ENCODE data around the gene ARL16.
A peak's percentile ranks its signal among the peaks of the same experiment; 100 is the strongest.

The ARL16 gene

GRCh38 chr17:81644976-81645952 is 38.3 kb downstream of the ARL16 start:
- DNase-seq (ENCODE audit: low read depth in 3 of 3), result no peak

DNA sequence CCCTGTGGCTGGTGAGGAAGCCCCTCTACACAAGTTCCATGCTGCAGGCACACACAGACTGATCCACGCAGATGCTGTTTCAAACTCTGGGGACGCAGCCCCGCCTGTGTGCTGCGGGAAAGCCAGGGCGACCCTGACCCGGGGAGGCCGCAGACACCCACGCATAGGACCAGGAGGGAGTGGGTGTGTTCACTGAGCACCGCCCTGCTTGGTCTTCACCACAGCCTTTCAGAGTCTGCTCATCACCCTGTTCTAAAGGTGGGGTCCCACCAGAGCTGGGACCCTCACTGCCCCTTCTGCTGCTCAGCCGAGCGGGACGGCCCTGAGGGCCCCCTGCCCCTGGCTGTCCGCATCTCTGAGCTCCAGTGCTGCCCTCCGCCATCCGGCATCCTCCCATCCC is 39.1 kb downstream of the ARL16 start:
- no peak for DNase-seq (ENCODE audit: low read depth in 3 of 3)

DNA sequence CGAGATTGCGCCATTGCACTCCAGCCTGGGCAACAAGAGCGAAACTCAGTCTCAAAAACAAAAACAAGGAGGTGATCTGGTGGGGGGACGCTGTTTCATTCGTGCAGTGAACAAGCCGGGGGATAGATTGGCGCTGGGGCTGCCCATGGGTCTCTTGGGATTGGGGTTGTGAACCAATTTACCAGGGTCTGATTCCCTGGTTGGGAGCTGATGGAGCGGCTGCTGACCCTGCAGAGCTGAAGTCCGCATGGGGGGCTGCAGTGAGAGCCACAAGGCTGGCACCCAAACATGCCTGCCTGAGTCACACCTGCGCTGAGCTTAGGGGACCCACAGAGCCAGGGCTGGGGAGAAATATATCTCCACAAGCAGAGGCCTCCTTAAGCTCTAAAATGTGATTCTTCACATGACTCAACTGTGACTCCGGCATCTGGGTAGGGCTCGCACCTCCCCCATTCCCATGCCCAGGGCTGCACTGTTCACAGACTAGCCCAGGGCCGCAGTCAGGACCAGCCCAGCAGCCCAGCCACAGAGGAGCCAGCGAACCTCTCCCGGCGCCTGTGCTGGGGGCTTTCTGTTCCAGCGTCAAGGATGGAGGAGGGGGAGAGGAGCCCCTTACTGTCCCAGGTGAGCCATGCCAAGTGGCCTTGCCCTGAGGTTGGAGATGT is 41.6 kb downstream of the ARL16 start:
- no peak for DNase-seq (ENCODE audit: low read depth in 3 of 3)

GRCh38 chr17:81640011-81640410 is 43.6 kb downstream of the ARL16 start:
- DNase-seq (ENCODE audit: low read depth in 3 of 3), result no peak

DNA sequence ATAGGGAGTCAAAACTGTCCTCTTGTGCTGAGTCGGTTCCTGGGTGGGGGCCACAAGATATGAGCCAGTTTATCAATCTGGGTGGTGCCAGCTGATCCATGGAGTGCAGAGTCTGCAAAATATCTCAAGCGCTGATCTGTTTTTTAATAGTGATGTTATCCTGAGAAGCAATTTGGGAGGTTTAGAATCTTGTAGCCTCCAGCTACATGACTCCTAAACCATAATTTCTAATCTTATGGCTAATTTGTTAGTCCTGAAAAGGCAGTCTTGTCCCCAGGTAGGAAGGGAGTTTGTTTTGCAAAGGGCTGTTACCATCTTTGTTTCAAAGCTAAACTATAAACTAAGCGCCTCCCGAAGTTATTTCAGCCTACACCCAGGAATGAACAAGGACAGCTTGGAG is 44.9 kb downstream of the ARL16 start:
- DNase-seq (ENCODE audit: low read depth in 3 of 3), result no peak

DNA sequence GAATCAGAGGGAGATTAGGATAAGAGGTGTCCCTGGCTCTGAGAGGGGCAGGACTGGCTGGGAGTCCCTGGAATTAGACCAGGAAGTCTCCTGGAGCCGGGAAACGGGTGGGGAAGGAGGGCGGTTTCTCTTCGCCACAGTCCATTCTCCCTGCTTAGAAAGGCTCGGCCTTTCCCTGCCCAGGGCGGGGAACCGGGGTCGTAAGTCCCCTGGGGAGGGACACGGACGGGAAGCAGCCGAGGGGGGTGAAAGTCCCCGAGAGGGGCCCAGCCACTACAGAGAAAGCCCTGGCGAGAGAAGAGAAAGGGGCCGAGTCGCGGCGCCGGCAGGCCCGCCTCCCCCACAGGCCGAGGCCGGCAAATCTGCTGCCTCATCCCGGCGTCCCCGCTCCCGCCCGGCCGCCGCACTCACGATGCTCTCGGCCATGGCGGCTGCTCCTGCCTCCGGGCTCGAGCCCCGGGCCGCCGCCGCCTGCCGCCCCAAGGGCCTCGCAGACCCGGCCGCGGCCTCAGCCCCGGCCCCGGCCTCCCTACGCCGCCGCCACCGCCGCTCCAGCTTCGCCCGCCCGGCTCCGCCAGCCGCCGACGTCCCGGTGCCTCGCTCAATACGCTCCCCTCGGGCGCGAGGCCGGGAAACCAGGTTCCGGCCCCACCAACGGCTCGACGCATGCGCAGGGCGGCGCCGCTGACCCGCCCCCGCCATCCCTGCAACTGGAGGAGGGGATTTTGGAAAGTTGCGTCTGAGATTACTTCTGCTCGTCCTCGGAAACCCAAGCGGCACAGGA is 46.9 kb downstream of the ARL16 start, which contains the start of the genes NPLOC4 and TSPAN10:
NPLOC4 (minus strand) TSS at position 608 of the 784 bp plus-strand sequence; CDS start at position 426, 182 bp downstream.
TSPAN10 (plus strand) TSS at position 692 of the 784 bp plus-strand sequence. CDS start 5,217 bp downstream, outside the sequence.
- peak; percentile 73 to 87 (median 85) for DNase-seq (ENCODE audit: low read depth in 3 of 3)

GRCh38 chr17:81635973-81636504 is 47.6 kb downstream of the ARL16 start:
- DNase-seq (ENCODE audit: low read depth in 3 of 3), result no peak

GRCh38 chr17:81635431-81635830 is 48.2 kb downstream of the ARL16 start:
- no peak for DNase-seq (ENCODE audit: low read depth in 3 of 3)

DNA sequence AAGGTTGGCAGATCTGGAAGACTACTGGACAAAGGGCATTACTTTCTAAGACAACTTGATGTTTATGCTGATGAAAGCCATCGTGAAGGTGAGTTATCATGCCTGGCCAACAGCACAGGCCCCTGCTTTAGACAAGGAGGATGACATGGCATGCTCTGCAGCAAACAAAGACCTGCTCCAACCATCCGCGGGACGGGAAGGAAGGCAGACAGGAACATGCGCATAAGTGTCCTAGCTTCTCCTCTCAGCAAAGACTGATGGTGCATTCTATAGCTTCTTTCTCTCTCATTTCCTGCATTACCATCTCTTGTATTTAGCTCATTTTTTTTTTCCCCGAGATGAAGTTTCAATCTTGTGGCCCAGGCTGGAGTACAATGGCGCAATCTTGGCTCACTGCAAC is 52.1 kb downstream of the ARL16 start:
- no peak for DNase-seq (ENCODE audit: low read depth in 3 of 3)

All from stimulated activated CD4-positive, alpha-beta T cell treated with anti-CD3 and anti-CD28 coated beads, TNF-alpha, amount 100 ng/mL, for 24 hours (primary cell).